Measurements from ENCODE around the gene NSUN7. TPM values are rescaled to one million over a fixed set of nuclear protein-coding genes. Genes with fewer than 3 reads are reported as not detected.

The NSUN7 gene
- total and polyA plus RNA-seq, 4 donors = 0.21 to 4.5 (median 1.3) TPM

- Histone ChIP-seq H3K27ac (ENCODE audit: low read depth in 1 of 2, low read length in 2 of 2) (no peak overlapping the region), H3K9ac (ENCODE audit: low read depth in 1 of 2, low read length in 2 of 2) (no peak overlapping the region), H3K9me3 (ENCODE audit: control insufficient read depth in 4 of 4, low read length in 3 of 4) (no peaks in the 10 kb centered on the region), H3K27me3 (ENCODE audit: control insufficient read depth in 4 of 4, insufficient read depth in 4 of 4, low read length in 3 of 4) (no peaks in the 10 kb centered on the region), H3K4me1 (ENCODE audit: control insufficient read depth in 4 of 4, insufficient read depth in 4 of 4, low read length in 3 of 4) (no peaks in the 10 kb centered on the region), H3K36me3 (ENCODE audit: control insufficient read depth in 4 of 4, insufficient read depth in 3 of 4, low read depth in 1 of 4, low read length in 3 of 4) (no peaks in the 10 kb centered on the region), H3K4me3 (ENCODE audit: low read depth in 1 of 3, low read length in 3 of 3) (no peak overlapping the region)
- TF ChIP-seq REST (IDR thresholded peaks at IDR 0.05) (no peak), TAF1 (conservative IDR thresholded peaks at IDR 0.05) (no peak), ATF3 (IDR thresholded peaks at IDR 0.05) (no peak), RXRA (IDR thresholded peaks at IDR 0.05) (no peak)
- DNase-seq (ENCODE audit: low spot score) = no peak
- WGBS = 87% methylated on average over 2 of the region's 2 CpGs
Measured at GRCh38 chr4:40788331-40788730, 38.6 kb downstream of the NSUN7 start.

- no peaks in the 10 kb centered on the region for H3K9me3 ChIP-seq (ENCODE audit: control insufficient read depth in 4 of 4, low read length in 3 of 4)
- H3K4me3 ChIP-seq (ENCODE audit: low read depth in 1 of 3, low read length in 3 of 3) = no peak overlapping the region
- WGBS = 81% methylated on average over 1 of the region's 1 CpG
- no peak overlapping the region for H3K9ac ChIP-seq (ENCODE audit: low read depth in 1 of 2, low read length in 2 of 2)
- DNase-seq (ENCODE audit: low spot score) = no peak
- TF ChIP-seq RXRA (IDR thresholded peaks at IDR 0.05) = no peak
- no peak for TF ChIP-seq EGR1 (IDR thresholded peaks at IDR 0.05; ENCODE audit: low read depth in 2 of 2)
- no peak for TF ChIP-seq NR2F2 (IDR thresholded peaks at IDR 0.05)
- no peak for TF ChIP-seq RAD21 (IDR thresholded peaks at IDR 0.05)
- TF ChIP-seq HNF4A (conservative IDR thresholded peaks at IDR 0.05) = no peak
- TF ChIP-seq YY1 (IDR thresholded peaks at IDR 0.05) = no peak
- TF ChIP-seq REST (IDR thresholded peaks at IDR 0.05) = no peak
- TF ChIP-seq HNF4G (IDR thresholded peaks at IDR 0.05) = no peak
- no peak for TF ChIP-seq ATF3 (IDR thresholded peaks at IDR 0.05)
- no peak for TF ChIP-seq TAF1 (conservative IDR thresholded peaks at IDR 0.05)
- no peak overlapping the region for H3K27ac ChIP-seq (ENCODE audit: low read depth in 1 of 2, low read length in 2 of 2)
- no peaks in the 10 kb centered on the region for H3K36me3 ChIP-seq (ENCODE audit: control insufficient read depth in 4 of 4, insufficient read depth in 3 of 4, low read depth in 1 of 4, low read length in 3 of 4)
- no peaks in the 10 kb centered on the region for H3K27me3 ChIP-seq (ENCODE audit: control insufficient read depth in 4 of 4, insufficient read depth in 4 of 4, low read length in 3 of 4)
- no peaks in the 10 kb centered on the region for H3K4me1 ChIP-seq (ENCODE audit: control insufficient read depth in 4 of 4, insufficient read depth in 4 of 4, low read length in 3 of 4)
Measured at GRCh38 chr4:40789031-40789430, 39.3 kb downstream of the NSUN7 start.

GRCh38 chr4:40789771-40790170 is 40.0 kb downstream of the NSUN7 start:
- no peak for DNase-seq (ENCODE audit: low spot score)
- Histone ChIP-seq H3K4me3 (ENCODE audit: low read depth in 1 of 3, low read length in 3 of 3) (no peak overlapping the region), H3K27ac (ENCODE audit: low read depth in 1 of 2, low read length in 2 of 2) (no peak overlapping the region), H3K4me1 (ENCODE audit: control insufficient read depth in 4 of 4, insufficient read depth in 4 of 4, low read length in 3 of 4) (no peaks in the 10 kb centered on the region), H3K36me3 (ENCODE audit: control insufficient read depth in 4 of 4, insufficient read depth in 3 of 4, low read depth in 1 of 4, low read length in 3 of 4) (no peaks in the 10 kb centered on the region), H3K27me3 (ENCODE audit: control insufficient read depth in 4 of 4, insufficient read depth in 4 of 4, low read length in 3 of 4) (no peaks in the 10 kb centered on the region), H3K9ac (ENCODE audit: low read depth in 1 of 2, low read length in 2 of 2) (no peak overlapping the region), H3K9me3 (ENCODE audit: control insufficient read depth in 4 of 4, low read length in 3 of 4) (no peaks in the 10 kb centered on the region)
- 97% methylated on average over 3 of the region's 3 CpGs for WGBS
- TF ChIP-seq ATF3 (IDR thresholded peaks at IDR 0.05) = no peak
- TF ChIP-seq GABPA (IDR thresholded peaks at IDR 0.05 in 1 of 2, conservative IDR thresholded peaks at IDR 0.05 in 1 of 2) = no peak
- no peak for TF ChIP-seq RXRA (IDR thresholded peaks at IDR 0.05)
- no peak for TF ChIP-seq TAF1 (conservative IDR thresholded peaks at IDR 0.05)
- TF ChIP-seq HNF4G (IDR thresholded peaks at IDR 0.05) = no peak
- TF ChIP-seq ZBTB33 (IDR thresholded peaks at IDR 0.05) = no peak
- TF ChIP-seq EGR1 (IDR thresholded peaks at IDR 0.05; ENCODE audit: low read depth in 2 of 2) = no peak
- no peak for TF ChIP-seq NR2F2 (IDR thresholded peaks at IDR 0.05)
